WI38 (cell line): ENCODE data around the gene MLN.

Experiments used
- H3K4me3 ChIP-seq: 2 replicates; pipeline ENCODE4 v1.5.1; 2011; ENCODE audit warnings: low read depth, mild to moderate bottlenecking, control low read depth, low read length
- CTCF ChIP-seq: IDR thresholded peaks from 2 replicates; pipeline ENCODE4 v1.5.1; 2012; ENCODE audit warnings: low read depth, mild to moderate bottlenecking, control low read depth, low read length

Gene MLN

GRCh38 chr6:33785778-33786177 lies 18.0 kb downstream of the MLN start:
- TF ChIP-seq CTCF = no peak
- H3K4me3 ChIP-seq = no peak overlapping the region

- no peak for TF ChIP-seq CTCF
These were observed 19.0 kb downstream of the MLN start for GRCh38 chr6:33784787-33785186.

GRCh38 chr6:33783781-33784520 lies 19.9 kb downstream of the MLN start:
- H3K4me3 ChIP-seq = no peak overlapping the region
- TF ChIP-seq CTCF = no peak

More at GRCh38 chr6:33784787-33785186, 19.0 kb downstream of the MLN start:
- no peak overlapping the region for H3K4me3 ChIP-seq

- no peak overlapping the region for H3K4me3 ChIP-seq
- no peak for TF ChIP-seq CTCF
These were observed 21.2 kb downstream of the MLN start for GRCh38 chr6:33782561-33782960.

- TF ChIP-seq CTCF = no peak
- H3K4me3 ChIP-seq = no peak overlapping the region
These were observed 22.4 kb downstream of the MLN start for GRCh38 chr6:33781131-33781975.

GRCh38 chr6:33779895-33780294 lies 23.9 kb downstream of the MLN start:
- TF ChIP-seq CTCF = no peak
- no peak overlapping the region for H3K4me3 ChIP-seq

- no peak overlapping the region for H3K4me3 ChIP-seq
- no peak for TF ChIP-seq CTCF
These were observed 24.5 kb downstream of the MLN start for GRCh38 chr6:33779290-33779689.
